Ovary (tissue), 3 donors: ENCODE results near the gene KIF6.

Experiments
- CTCF ChIP-seq, 3 donors: fragments of 450-650 bp in 2 of 3; fragments of 200-600 bp in 1 of 3; IDR thresholded peaks; one replicate each; pipeline versions ENCODE4 v1.5.1 to v1.8.0; 2016 to 2022; ENCODE audit warnings: antibody characterized with exemption in 3 of 3, mild to moderate bottlenecking in 1 of 3
- POLR2A ChIP-seq: fragments of 450-650 bp; IDR thresholded peaks from one replicate; pipeline ENCODE4 v1.6.1; 2017; ENCODE audit warnings: antibody characterized with exemption, mild to moderate bottlenecking, moderate library complexity
- donor health status: DM: no; HTN: no; CAD: no.

- TF ChIP-seq CTCF (IDR thresholded peaks at IDR 0.05) = no peak
- TF ChIP-seq POLR2A = no peak
These were observed 304.6 kb downstream of the KIF6 start for GRCh38 chr6:39420300-39421265.
